B cell (primary cell): ENCODE results near the gene NRAP.

Experiments
- CTCF ChIP-seq: fragments of 200-600 bp; IDR thresholded peaks from one replicate; pipeline ENCODE4 v1.8.0; 2022; ENCODE audit warnings: antibody characterized with exemption, mild to moderate bottlenecking
- EZH2 ChIP-seq: IDR thresholded peaks from 2 replicates; pipeline ENCODE4 v1.6.1; 2012; ENCODE audit warnings: borderline replicate concordance, low read depth, mild to moderate bottlenecking, moderate library complexity, low read length; ENCODE audit not compliant: insufficient read depth, poor library complexity, severe bottlenecking

GRCh38 chr10:113613977-113614690, 49.7 kb downstream of the NRAP start:
- TF ChIP-seq CTCF (no peak), EZH2 (no peak)
